NCI-H1930 (cell line): ENCODE data around the gene PDZD7.

ENCODE experiments used
- DNase-seq, 2 experiments: peaks; one replicate each; lab custom pipeline; 2025; lab: John Stamatoyannopoulos, UW

The PDZD7 gene

GRCh38 chr10:100966887-100967286 lies 64.0 kb downstream of the PDZD7 start:
- DNase-seq, result no peak

- no peak for DNase-seq
These were observed 65.1 kb downstream of the PDZD7 start for GRCh38 chr10:100965820-100966219.

GRCh38 chr10:100963826-100964225 lies 67.1 kb downstream of the PDZD7 start:
- no peak for DNase-seq

- no peak for DNase-seq
These were observed 68.4 kb downstream of the PDZD7 start for GRCh38 chr10:100962351-100963080.

- no peak for DNase-seq
These were observed 70.7 kb downstream of the PDZD7 start for GRCh38 chr10:100960251-100960650.
